Measurements from ENCODE around the gene CHD5. TPM values are rescaled to one million over a fixed set of nuclear protein-coding genes. Genes with fewer than 3 reads are reported as not detected.

Gene CHD5
- total RNA-seq, 4 donors from 2014 or later = 0.30 TPM; not detected in 3

DNA sequence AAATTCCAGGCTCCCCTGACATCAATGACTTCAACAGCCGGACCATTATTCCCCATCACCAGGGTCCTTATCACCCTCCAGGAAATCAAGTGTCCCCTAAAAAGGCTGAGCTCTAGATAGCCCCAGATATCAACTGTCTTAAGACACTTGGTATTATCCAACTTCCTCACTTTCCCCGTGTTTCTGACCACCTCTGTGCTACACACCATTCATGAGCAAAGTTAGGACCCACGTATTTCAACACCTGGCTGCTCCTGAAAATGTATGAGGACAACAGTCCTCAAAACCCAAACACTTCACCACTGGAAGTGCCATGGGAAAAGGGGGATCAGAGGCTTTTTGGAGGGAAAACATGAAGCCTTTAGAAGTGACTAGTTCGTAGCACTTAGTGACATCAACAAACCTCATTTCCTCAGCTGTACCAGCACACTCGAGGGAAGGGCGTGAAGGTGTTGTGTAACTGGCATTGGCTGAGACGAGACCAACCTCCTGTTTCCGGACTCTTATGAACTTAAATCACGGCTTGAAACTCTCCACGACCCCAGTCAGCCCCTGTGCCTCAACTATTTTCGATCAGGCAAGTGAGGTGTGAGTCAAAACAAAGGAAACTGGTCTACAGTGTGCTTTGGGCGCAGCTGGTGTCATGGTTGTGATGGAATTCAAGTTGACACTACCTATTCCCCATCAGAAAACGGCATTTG, 4.1 kb upstream of the CHD5 start:
- Histone ChIP-seq H3K4me1 (peaks cover 0 to 39% (median 8%) of the 10 kb centered on the region in 4 donors), H3K27me3 (peaks cover 0 to 7% of the 10 kb centered on the region in 2 donors), H3K27ac (peak overlapping the region in 1 of 4 donors; percentile 6), H3K9me3 (no peaks in the 10 kb centered on the region), H3K36me3 (peaks cover 0 to 45% (median 0%) of the 10 kb centered on the region in 3 donors), H3K4me3 (no peak overlapping the region)
- TF ChIP-seq POLR2A (IDR thresholded peaks at IDR 0.05) = no peak
- TF ChIP-seq, protein P1, sequence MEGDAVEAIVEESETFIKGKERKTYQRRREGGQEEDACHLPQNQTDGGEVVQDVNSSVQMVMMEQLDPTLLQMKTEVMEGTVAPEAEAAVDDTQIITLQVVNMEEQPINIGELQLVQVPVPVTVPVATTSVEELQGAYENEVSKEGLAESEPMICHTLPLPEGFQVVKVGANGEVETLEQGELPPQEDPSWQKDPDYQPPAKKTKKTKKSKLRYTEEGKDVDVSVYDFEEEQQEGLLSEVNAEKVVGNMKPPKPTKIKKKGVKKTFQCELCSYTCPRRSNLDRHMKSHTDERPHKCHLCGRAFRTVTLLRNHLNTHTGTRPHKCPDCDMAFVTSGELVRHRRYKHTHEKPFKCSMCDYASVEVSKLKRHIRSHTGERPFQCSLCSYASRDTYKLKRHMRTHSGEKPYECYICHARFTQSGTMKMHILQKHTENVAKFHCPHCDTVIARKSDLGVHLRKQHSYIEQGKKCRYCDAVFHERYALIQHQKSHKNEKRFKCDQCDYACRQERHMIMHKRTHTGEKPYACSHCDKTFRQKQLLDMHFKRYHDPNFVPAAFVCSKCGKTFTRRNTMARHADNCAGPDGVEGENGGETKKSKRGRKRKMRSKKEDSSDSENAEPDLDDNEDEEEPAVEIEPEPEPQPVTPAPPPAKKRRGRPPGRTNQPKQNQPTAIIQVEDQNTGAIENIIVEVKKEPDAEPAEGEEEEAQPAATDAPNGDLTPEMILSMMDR (IDR thresholded peaks at IDR 0.05) = no peak
- no peak for TF ChIP-seq EP300 (IDR thresholded peaks at IDR 0.05)
- DNase-seq (ENCODE audit: low spot score in 2 of 2) = no peak
- WGBS, 2 donors = 79 to 80% methylated on average over 13 of the region's 13 CpGs

DNA sequence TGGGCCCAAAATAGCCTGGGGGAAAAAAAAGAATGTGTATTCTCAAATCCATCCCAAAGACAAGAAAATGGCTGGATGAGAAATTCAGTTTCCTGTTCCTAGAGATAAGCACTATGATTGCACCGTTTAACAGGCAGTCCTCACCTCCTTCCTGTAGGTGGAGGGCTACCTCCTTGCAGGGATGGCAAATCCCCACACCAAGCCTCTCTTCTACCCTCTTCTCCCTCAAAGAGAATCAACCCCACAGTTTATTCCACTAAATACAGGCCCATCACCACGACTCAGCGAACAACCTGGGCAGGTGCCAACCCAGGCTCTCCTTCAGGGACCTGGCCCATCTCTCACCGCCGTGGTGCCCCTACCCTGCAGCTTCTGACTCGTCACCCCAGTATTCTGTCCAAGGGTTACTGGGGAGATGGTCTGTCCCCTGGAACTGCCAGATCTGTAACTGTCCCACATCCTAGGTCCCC, 3.4 kb upstream of the CHD5 start:
- Histone ChIP-seq H3K4me1 (peaks cover 0 to 46% (median 15%) of the 10 kb centered on the region in 4 donors), H3K27ac (no peak overlapping the region), H3K4me3 (no peak overlapping the region), H3K9me3 (no peaks in the 10 kb centered on the region), H3K27me3 (peaks cover 3 to 13% of the 10 kb centered on the region in 2 donors), H3K36me3 (peaks cover 0 to 39% (median 0%) of the 10 kb centered on the region in 3 donors)
- DNase-seq (ENCODE audit: low spot score in 2 of 2) = no peak
- 56 to 66% methylated on average over 6 of the region's 6 CpGs for WGBS, 2 donors
- TF ChIP-seq EP300 (IDR thresholded peaks at IDR 0.05) (no peak), POLR2A (IDR thresholded peaks at IDR 0.05) (no peak)
- TF ChIP-seq, protein P1 (IDR thresholded peaks at IDR 0.05) = no peak

DNA sequence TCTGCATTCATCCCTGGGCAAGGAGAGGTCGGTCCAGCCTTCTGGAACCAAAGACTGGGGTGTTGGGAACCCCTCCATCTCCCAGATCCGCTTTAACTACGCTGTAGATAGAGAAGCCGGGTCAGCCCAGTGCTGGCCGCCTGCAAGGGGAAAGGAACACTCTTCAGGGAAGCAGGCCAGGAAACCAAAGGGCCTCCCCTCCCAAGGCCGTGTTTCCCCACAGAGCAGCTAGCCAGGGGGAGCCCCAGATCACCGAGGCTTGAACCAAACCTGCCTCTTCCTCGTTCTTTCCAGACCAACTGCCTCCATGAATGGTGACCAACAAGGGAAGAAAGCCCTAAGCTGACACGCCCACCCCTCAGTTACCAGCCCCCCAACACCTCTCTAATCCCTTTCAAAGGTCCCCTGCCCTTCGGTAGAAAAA, 1.2 kb upstream of the CHD5 start:
- Histone ChIP-seq H3K4me3 (no peak overlapping the region), H3K27me3 (peaks cover 5 to 35% of the 10 kb centered on the region in 2 donors), H3K36me3 (peaks cover 0 to 19% (median 0%) of the 10 kb centered on the region in 3 donors), H3K4me1 (peaks cover 0 to 48% (median 15%) of the 10 kb centered on the region in 4 donors), H3K27ac (no peak overlapping the region), H3K9me3 (no peaks in the 10 kb centered on the region)
- WGBS, 2 donors = 7 to 14% methylated on average over 10 of the region's 10 CpGs
- no peak for TF ChIP-seq POLR2A (IDR thresholded peaks at IDR 0.05)
- TF ChIP-seq, protein P1 (IDR thresholded peaks at IDR 0.05) = no peak
- no peak for TF ChIP-seq EP300 (IDR thresholded peaks at IDR 0.05)
- DNase-seq (ENCODE audit: low spot score in 2 of 2) = no peak

DNA sequence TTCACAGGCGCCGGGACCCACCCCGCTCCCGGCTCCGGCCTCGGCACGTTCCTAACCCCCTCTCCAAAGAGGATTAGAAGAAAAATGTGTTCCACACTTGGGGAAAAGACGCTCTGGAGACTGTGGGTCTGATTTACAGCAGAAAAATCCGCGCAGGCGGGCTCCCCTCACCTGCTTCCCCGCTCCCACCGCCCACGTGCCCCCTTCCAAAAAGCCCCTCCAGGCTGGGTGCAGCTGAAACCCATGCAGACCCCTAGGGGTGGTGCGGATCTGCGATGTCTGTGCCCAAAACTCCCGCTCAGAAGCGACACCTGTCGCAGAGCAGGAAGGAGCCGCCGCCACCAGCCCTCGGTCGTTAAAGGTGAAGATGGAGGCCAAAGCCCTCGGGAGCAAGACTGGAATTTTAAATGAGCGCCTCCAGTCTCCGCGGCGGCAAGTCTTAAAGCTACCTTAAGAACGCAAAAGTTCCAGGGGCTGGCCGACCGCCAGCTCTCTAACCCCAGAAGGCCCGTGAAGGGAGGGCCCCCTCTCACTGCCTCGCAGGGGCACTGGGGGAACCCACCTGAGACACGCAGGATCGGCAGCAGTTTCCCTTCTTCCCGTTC, 688 bp upstream of the CHD5 start:
- no peak for DNase-seq (ENCODE audit: low spot score in 2 of 2)
- WGBS, 2 donors = 3 to 4% methylated on average over 14 to 36 of the region's 36 CpGs
- Histone ChIP-seq H3K4me1 (peaks cover 0 to 46% (median 15%) of the 10 kb centered on the region in 4 donors), H3K9me3 (no peaks in the 10 kb centered on the region), H3K27ac (no peak overlapping the region), H3K4me3 (peak overlapping the region in 1 of 4 donors; percentile 46), H3K36me3 (peaks cover 0 to 17% (median 0%) of the 10 kb centered on the region in 3 donors), H3K27me3 (peaks cover 5 to 41% of the 10 kb centered on the region in 2 donors)
- TF ChIP-seq POLR2A (IDR thresholded peaks at IDR 0.05) (no peak), EP300 (IDR thresholded peaks at IDR 0.05) (no peak)
- TF ChIP-seq, protein P1 (IDR thresholded peaks at IDR 0.05) = no peak

All from tibial nerve (tissue), 4 donors.